WTC11 (cell line): ENCODE measurements around the gene VASN. TPM values are rescaled to one million over a fixed set of nuclear protein-coding genes. Genes with fewer than 3 reads are reported as not detected.
A peak's percentile ranks its signal among the peaks of the same experiment; 100 is the strongest.

Source experiments
- ATAC-seq: fragments of 200-7000 bp; cut with Tn5 transposase; 2 replicates; pipeline ENCODE4 v1.10.0; 2021; ENCODE audit warnings: mild to moderate bottlenecking, moderate library complexity
- CTCF ChIA-PET: fragments of 300-600 bp; sonication (Branson Sonifier 250); formaldehyde crosslinking; loops from one replicate; lab custom pipeline; 2021; ENCODE audit warnings: antibody characterized with exemption; lab: Charles Lee
- POLR2A ChIA-PET: fragments of 350-600 bp; sonication (Branson Sonifier 250); formaldehyde crosslinking; loops from one replicate; lab custom pipeline; 2021; ENCODE audit warnings: antibody characterized with exemption; lab: Charles Lee
- DNase-seq: peaks from one replicate; pipeline ENCODE4 v3.0.0; 2021; ENCODE audit warnings: low spot score
- H3K27ac Mint-ChIP-seq: 2 replicates; pipeline ENCODE4 v1.8.0; 2021; ENCODE audit warnings: mixed read lengths
- H3K27me3 Mint-ChIP-seq: 2 replicates; pipeline ENCODE4 v1.8.0; 2021; ENCODE audit warnings: low read depth, mild to moderate bottlenecking, moderate library complexity, mixed read lengths
- H3K36me3 Mint-ChIP-seq: 2 replicates; pipeline ENCODE4 v1.8.0; 2021; ENCODE audit warnings: mixed read lengths
- H3K4me1 Mint-ChIP-seq: 2 replicates; pipeline ENCODE4 v1.8.0; 2022; ENCODE audit warnings: mixed read lengths
- H3K4me3 Mint-ChIP-seq: 2 replicates; pipeline ENCODE4 v1.8.0; 2021; ENCODE audit warnings: mild to moderate bottlenecking, moderate library complexity, mixed read lengths
- H3K9me3 Mint-ChIP-seq: 2 replicates; pipeline ENCODE4 v1.8.0; 2021; ENCODE audit warnings: mixed read lengths
- AFF4 ChIP-seq: sonication (generic); formaldehyde crosslinking; IDR thresholded peaks from 2 replicates; pipeline ENCODE4 v1.8.1; 2023; ENCODE audit warnings: mild to moderate bottlenecking, missing genetic modification reagents, borderline replicate concordance
- ATF2 ChIP-seq: sonication (generic); formaldehyde crosslinking; IDR thresholded peaks from 2 replicates; pipeline ENCODE4 v1.8.1; 2022; ENCODE audit warnings: low read depth, missing genetic modification reagents, borderline replicate concordance
- CTCF ChIP-seq: fragments of 200-600 bp; IDR thresholded peaks from 2 replicates; pipeline ENCODE4 v1.8.0; 2022; ENCODE audit warnings: antibody characterized with exemption
- E2F1 ChIP-seq: sonication (generic); formaldehyde crosslinking; IDR thresholded peaks from 2 replicates; pipeline ENCODE4 v1.8.0; 2022; ENCODE audit warnings: mild to moderate bottlenecking, missing genetic modification reagents
- ELF4 ChIP-seq: sonication (generic); formaldehyde crosslinking; IDR thresholded peaks from 2 replicates; pipeline ENCODE4 v1.8.1; 2022; ENCODE audit warnings: low read depth, mild to moderate bottlenecking, moderate library complexity, missing genetic modification reagents
- EMX1 ChIP-seq: fragments of 250-450 bp; sonication (Bioruptor Pico); IDR thresholded peaks from 2 replicates; pipeline ENCODE4 v1.8.0; 2021; ENCODE audit warnings: mild to moderate bottlenecking
- ERG ChIP-seq: fragments of 250-450 bp; sonication (Bioruptor Pico); IDR thresholded peaks from 2 replicates; pipeline ENCODE4 v1.8.0; 2021; ENCODE audit warnings: mild to moderate bottlenecking
- FOXK1 ChIP-seq: sonication (generic); formaldehyde crosslinking; IDR thresholded peaks from 2 replicates; pipeline ENCODE4 v1.8.0; 2022; ENCODE audit warnings: mild to moderate bottlenecking, moderate library complexity, missing genetic modification reagents
- GABPB1 ChIP-seq: sonication (generic); formaldehyde crosslinking; IDR thresholded peaks from 2 replicates; pipeline ENCODE4 v1.8.1; 2023; ENCODE audit warnings: mild to moderate bottlenecking, missing genetic modification reagents
- JAZF1 ChIP-seq: fragments of 250-450 bp; sonication (Bioruptor Pico); IDR thresholded peaks from 2 replicates; pipeline ENCODE4 v1.9.0; 2021; ENCODE audit warnings: moderate library complexity, mild to moderate bottlenecking, inconsistent platforms
- NR2C2 ChIP-seq: sonication (generic); formaldehyde crosslinking; IDR thresholded peaks from 2 replicates; pipeline ENCODE4 v1.8.0; 2022; ENCODE audit warnings: mild to moderate bottlenecking, missing genetic modification reagents
- STAT6 ChIP-seq: sonication (generic); formaldehyde crosslinking; conservative IDR thresholded peaks from 2 replicates; pipeline ENCODE4 v1.8.1; 2023; ENCODE audit warnings: mild to moderate bottlenecking, low read depth, missing genetic modification reagents, moderate library complexity
- TCF7 ChIP-seq: sonication (generic); formaldehyde crosslinking; IDR thresholded peaks from 2 replicates; pipeline ENCODE4 v1.8.0; 2022; ENCODE audit warnings: mild to moderate bottlenecking, low read depth, missing genetic modification reagents, moderate library complexity
- USF2 ChIP-seq: sonication (generic); formaldehyde crosslinking; IDR thresholded peaks from 2 replicates; pipeline ENCODE4 v1.8.1; 2023; ENCODE audit warnings: mild to moderate bottlenecking, missing genetic modification reagents, moderate library complexity
- ZNF263 ChIP-seq: sonication (generic); formaldehyde crosslinking; IDR thresholded peaks from 2 replicates; pipeline ENCODE4 v1.8.1; 2022; ENCODE audit warnings: low read depth, mild to moderate bottlenecking, moderate library complexity, missing genetic modification reagents
- ZNF423 ChIP-seq: fragments of 250-450 bp; sonication (Bioruptor Pico); IDR thresholded peaks from 2 replicates; pipeline ENCODE4 v2.1.2; 2022; ENCODE audit warnings: mild to moderate bottlenecking, moderate library complexity
- ZSCAN18 ChIP-seq: fragments of 250-450 bp; sonication (Bioruptor Pico); IDR thresholded peaks from 2 replicates; pipeline ENCODE4 v2.1.2; 2022; ENCODE audit warnings: mild to moderate bottlenecking, moderate library complexity
- total RNA-seq: library from RNA; stranded (reverse); gene quantifications from 3 replicates; pipeline ENCODE4 v1.2.3, GENCODE V29; 2021

Gene VASN
- total RNA-seq, 1 experiment from 2014 or later = 8.0 TPM

GRCh38 chr16:4330277-4330874 is 41.3 kb upstream of the VASN start:
- Mint-ChIP-seq H3K27ac (no peak overlapping the region), H3K9me3 (no peaks in the 10 kb centered on the region), H3K36me3 (no peaks in the 10 kb centered on the region), H3K4me3 (no peak overlapping the region), H3K27me3 (no peaks in the 10 kb centered on the region), H3K4me1 (peaks cover 18% of the 10 kb centered on the region)
- ChIA-PET CTCF (interaction anchor here (0.6 to 9.3 kb wide), 21 partner anchors 9 to 391 kb away, joined by 3 to 185 read pairs (median 5); partner anchors contain the start of genes GLIS2, PAM16 and TFAP4), POLR2A (interaction anchor here (0.7 to 1.1 kb wide), 2 partner anchors 57 to 76 kb away, joined by 3 to 4 read pairs; no protein-coding TSS in a partner anchor)
- no peak for TF ChIP-seq ZNF423 (CRISPR knock-in tag)
- peak; percentile 93 for TF ChIP-seq CTCF
- ATAC-seq = peak; percentile 27
- DNase-seq = peak; percentile 86

GRCh38 chr16:4332083-4332482 is 39.6 kb upstream of the VASN start:
- no peak overlapping the region for H3K27ac Mint-ChIP-seq
- no peaks in the 10 kb centered on the region for H3K27me3 Mint-ChIP-seq
- H3K9me3 Mint-ChIP-seq = no peaks in the 10 kb centered on the region
- DNase-seq (no peak), ATAC-seq (no peak)
- POLR2A ChIA-PET = interaction anchor here (0.8 to 0.9 kb wide), 2 partner anchors 14 to 22 kb away, joined by 3 to 5 read pairs; no protein-coding TSS in a partner anchor
- peaks cover 5% of the 10 kb centered on the region for H3K36me3 Mint-ChIP-seq
- peaks cover 13% of the 10 kb centered on the region for H3K4me1 Mint-ChIP-seq
- CTCF ChIA-PET = interaction anchor here (0.6 to 9.3 kb wide), 12 partner anchors 7 to 78 kb away, joined by 3 to 185 read pairs (median 14); partner anchors contain the start of genes GLIS2 and TFAP4
- H3K4me3 Mint-ChIP-seq = no peak overlapping the region
- TF ChIP-seq JAZF1 (CRISPR knock-in tag) = no peak
- no peak for TF ChIP-seq ZNF263 (CRISPR knock-in tag)
- TF ChIP-seq FOXK1 (CRISPR knock-in tag) = no peak
- TF ChIP-seq EMX1 (CRISPR knock-in tag) = no peak
- no peak for TF ChIP-seq USF2 (CRISPR knock-in tag)
- TF ChIP-seq STAT6 = no peak
- TF ChIP-seq ATF2 (CRISPR knock-in tag) = no peak
- TF ChIP-seq TCF7 (CRISPR knock-in tag) = no peak
- no peak for TF ChIP-seq E2F1 (CRISPR knock-in tag)
- TF ChIP-seq AFF4 (CRISPR knock-in tag) = no peak
- no peak for TF ChIP-seq NR2C2
- TF ChIP-seq ELF4 = no peak
- TF ChIP-seq GABPB1 (CRISPR knock-in tag) = no peak
- TF ChIP-seq ERG = no peak
- TF ChIP-seq ZSCAN18 (CRISPR knock-in tag) = no peak
- TF ChIP-seq, all 79 proteins: peak for 0
